SK-N-SH treated with all-trans-retinoic acid at 6 μM for 48 hours (cell line): ENCODE measurements around the gene GNAQ.
"Not testable (repeated sequence)": the region's sequence is repeated elsewhere in the genome, so short reads cannot be mapped to it uniquely, and the experiment has no call there.

ENCODE experiments used
- ATAC-seq: fragments of 200-7000 bp; cut with Tn5 transposase; 3 replicates; pipeline ENCODE4 v1.9.1; 2020; ENCODE audit warnings: mild to moderate bottlenecking, moderate library complexity
- ARNTL ChIP-seq: fragments of 450-650 bp; formaldehyde crosslinking; IDR thresholded peaks from 2 replicates; pipeline ENCODE4 v1.5.0; 2020; ENCODE audit warnings: low read depth, mild to moderate bottlenecking, moderate library complexity, borderline replicate concordance
- CSDC2 ChIP-seq: fragments of 250-450 bp; sonication (Bioruptor Pico); IDR thresholded peaks from 2 replicates; pipeline ENCODE4 v1.5.0; 2020; ENCODE audit warnings: mild to moderate bottlenecking, moderate library complexity
- ESRRG ChIP-seq: fragments of 250-450 bp; sonication (Bioruptor Pico); IDR thresholded peaks from 2 replicates; pipeline ENCODE4 v1.6.1; 2021; ENCODE audit warnings: mild to moderate bottlenecking
- GLIS3 ChIP-seq: fragments of 250-450 bp; sonication (Bioruptor Pico); IDR thresholded peaks from 2 replicates; pipeline ENCODE4 v1.5.0; 2020; ENCODE audit warnings: mild to moderate bottlenecking, moderate library complexity
- POU6F1 ChIP-seq: fragments of 250-450 bp; sonication (Bioruptor Pico); IDR thresholded peaks from 2 replicates; pipeline ENCODE4 v1.8.0; 2021; ENCODE audit warnings: low read depth, mild to moderate bottlenecking, moderate library complexity, borderline replicate concordance
- PPARA ChIP-seq: fragments of 250-450 bp; sonication (Bioruptor Pico); IDR thresholded peaks from 2 replicates; pipeline ENCODE4 v1.5.0; 2020; ENCODE audit warnings: mild to moderate bottlenecking, borderline replicate concordance
- RARB ChIP-seq: fragments of 250-450 bp; sonication (Bioruptor Pico); IDR thresholded peaks from 2 replicates; pipeline ENCODE4 v1.8.0; 2021; ENCODE audit warnings: mild to moderate bottlenecking, moderate library complexity
- SNAI2 ChIP-seq: fragments of 250-450 bp; sonication (Bioruptor Pico); IDR thresholded peaks from 2 replicates; pipeline ENCODE4 v1.5.0; 2020; ENCODE audit warnings: mild to moderate bottlenecking, moderate library complexity
- TCF4 ChIP-seq: fragments of 250-450 bp; sonication (Bioruptor Pico); IDR thresholded peaks from 2 replicates; pipeline ENCODE4 v1.8.0; 2021; ENCODE audit warnings: mild to moderate bottlenecking, moderate library complexity, borderline replicate concordance
- TOX ChIP-seq: fragments of 250-450 bp; sonication (Bioruptor Pico); IDR thresholded peaks from 2 replicates; pipeline ENCODE4 v1.8.0; 2021; ENCODE audit warnings: mild to moderate bottlenecking, moderate library complexity, borderline replicate concordance
- ZC3H10 ChIP-seq: fragments of 250-450 bp; sonication (Bioruptor Pico); IDR thresholded peaks from 2 replicates; pipeline ENCODE4 v1.5.1; 2021; ENCODE audit warnings: mild to moderate bottlenecking, moderate library complexity
- ZNF70 ChIP-seq: fragments of 450-650 bp; formaldehyde crosslinking; IDR thresholded peaks from 2 replicates; pipeline ENCODE4 v1.5.0; 2020; ENCODE audit warnings: mild to moderate bottlenecking, moderate library complexity
- TF ChIP-seq, protein P1 (sequence below): fragments of 250-450 bp; sonication (Bioruptor Pico); IDR thresholded peaks from 2 replicates; pipeline ENCODE4 v1.8.0; 2020; ENCODE audit warnings: mild to moderate bottlenecking, moderate library complexity, borderline replicate concordance
- TF ChIP-seq, protein P2 (sequence below): fragments of 250-450 bp; sonication (Bioruptor Pico); IDR thresholded peaks from 2 replicates; pipeline ENCODE4 v1.5.1; 2020; ENCODE audit warnings: low read depth, mild to moderate bottlenecking, moderate library complexity

Gene GNAQ

DNA sequence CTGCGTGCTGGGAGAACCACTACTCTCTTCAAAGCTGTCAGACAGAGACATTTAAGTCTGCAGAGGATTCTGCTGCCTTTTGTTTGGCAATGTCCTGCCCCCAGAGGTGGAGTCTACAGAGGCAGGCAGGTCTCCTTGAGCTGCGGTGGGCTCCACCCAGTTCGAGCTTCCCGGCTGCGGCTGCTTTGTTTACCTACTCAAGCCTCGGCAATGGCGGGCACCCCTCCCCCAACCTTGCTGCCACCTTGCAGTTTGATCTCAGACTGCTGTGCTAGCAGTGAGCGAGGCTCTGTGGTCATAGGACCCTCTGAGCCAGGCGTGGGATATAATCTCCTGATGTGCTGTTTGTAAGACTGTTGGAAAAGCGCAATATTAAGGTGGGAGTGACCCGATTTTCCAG lies 343.9 kb downstream of the GNAQ start:
- ATAC-seq, result not testable (repeated sequence)

GRCh38 chr9:77680581-77680980 lies 351.0 kb downstream of the GNAQ start:
- ATAC-seq, result no peak
- TF ChIP-seq ZNF70 (CRISPR knock-in tag), result no peak
- no peak for TF ChIP-seq ARNTL (CRISPR knock-in tag)
- TF ChIP-seq POU6F1 (CRISPR knock-in tag), result no peak

- no peak for TF ChIP-seq ARNTL (CRISPR knock-in tag)
- TF ChIP-seq POU6F1 (CRISPR knock-in tag), result no peak
- TF ChIP-seq PPARA (CRISPR knock-in tag), result no peak
- no peak for TF ChIP-seq ESRRG
- no peak for ATAC-seq
These were observed 351.8 kb downstream of the GNAQ start for GRCh38 chr9:77679661-77680368.

DNA sequence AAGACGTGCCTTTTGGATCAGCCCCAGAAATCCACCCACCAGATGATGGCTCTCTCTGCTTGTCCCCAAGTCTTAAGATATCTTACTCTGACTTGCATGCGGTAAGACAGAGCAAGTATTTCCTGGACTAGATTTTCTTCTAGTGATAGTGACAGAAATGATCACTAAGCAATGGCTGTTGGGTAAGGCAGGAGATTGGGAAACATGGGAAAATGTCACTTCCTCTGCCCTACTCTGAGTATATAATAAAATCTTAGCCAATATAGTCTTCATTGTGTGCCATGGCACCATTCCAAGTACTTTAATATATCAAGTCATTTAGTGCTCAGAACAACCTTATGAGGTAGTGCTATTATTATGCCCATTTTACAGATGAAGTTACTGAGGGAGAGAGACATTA lies 352.5 kb downstream of the GNAQ start:
- no peak for TF ChIP-seq SNAI2
- TF ChIP-seq TCF4 (CRISPR knock-in tag), result no peak
- ATAC-seq, result no peak

DNA sequence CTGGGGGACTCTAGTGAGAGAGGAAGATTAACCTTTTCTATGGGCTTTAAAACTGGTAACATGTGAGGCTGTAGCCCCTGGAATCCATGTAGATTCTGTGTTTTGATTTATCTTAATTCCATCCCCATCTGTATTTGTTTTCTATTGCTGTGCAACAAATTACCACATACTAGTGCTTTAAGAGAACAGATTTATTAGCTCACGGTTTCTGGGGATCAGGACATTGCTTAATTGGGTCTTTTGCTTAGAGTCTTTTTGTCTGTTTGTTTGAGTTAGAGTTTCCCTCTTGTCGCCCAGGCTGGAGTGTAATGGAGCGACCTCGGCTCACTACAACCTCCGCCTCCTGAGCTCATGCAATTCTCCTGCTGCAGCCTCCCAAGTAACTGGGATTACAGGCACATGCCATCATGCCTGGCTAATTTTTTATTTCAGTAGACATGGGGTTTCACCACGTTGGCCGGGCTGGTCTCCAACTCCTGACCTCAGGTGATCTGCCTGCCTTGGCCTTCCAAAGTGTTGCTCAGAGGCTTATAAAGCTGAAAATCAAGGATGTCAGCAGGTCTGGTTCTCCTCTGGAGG lies 353.6 kb downstream of the GNAQ start:
- TF ChIP-seq ARNTL (CRISPR knock-in tag) (no peak), ZNF70 (CRISPR knock-in tag) (no peak)
- ATAC-seq, result no peak

DNA sequence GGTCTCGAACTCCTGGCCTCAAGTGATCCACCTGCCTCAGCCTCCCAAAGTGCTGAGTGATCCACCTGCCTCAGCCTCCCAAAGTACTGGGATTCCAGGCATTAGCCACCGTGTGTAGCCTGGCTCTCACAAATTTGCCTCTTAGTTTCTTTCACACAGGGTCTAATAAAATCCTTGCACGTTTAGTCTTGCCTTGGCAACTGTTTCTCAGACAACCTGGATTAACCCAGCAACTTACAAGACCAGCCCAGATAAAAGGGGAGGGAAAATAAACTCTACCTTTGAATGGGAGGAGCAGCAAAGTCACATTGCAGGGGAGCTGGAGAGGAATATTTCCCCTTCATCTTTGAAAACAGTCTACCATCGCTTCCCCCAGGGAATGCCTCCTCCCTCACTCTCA lies 354.2 kb downstream of the GNAQ start:
- ATAC-seq, result no peak
- TF ChIP-seq PPARA (CRISPR knock-in tag) (no peak), CSDC2 (no peak), ZC3H10 (CRISPR knock-in tag) (no peak), POU6F1 (CRISPR knock-in tag) (no peak)
- TF ChIP-seq, protein P1, sequence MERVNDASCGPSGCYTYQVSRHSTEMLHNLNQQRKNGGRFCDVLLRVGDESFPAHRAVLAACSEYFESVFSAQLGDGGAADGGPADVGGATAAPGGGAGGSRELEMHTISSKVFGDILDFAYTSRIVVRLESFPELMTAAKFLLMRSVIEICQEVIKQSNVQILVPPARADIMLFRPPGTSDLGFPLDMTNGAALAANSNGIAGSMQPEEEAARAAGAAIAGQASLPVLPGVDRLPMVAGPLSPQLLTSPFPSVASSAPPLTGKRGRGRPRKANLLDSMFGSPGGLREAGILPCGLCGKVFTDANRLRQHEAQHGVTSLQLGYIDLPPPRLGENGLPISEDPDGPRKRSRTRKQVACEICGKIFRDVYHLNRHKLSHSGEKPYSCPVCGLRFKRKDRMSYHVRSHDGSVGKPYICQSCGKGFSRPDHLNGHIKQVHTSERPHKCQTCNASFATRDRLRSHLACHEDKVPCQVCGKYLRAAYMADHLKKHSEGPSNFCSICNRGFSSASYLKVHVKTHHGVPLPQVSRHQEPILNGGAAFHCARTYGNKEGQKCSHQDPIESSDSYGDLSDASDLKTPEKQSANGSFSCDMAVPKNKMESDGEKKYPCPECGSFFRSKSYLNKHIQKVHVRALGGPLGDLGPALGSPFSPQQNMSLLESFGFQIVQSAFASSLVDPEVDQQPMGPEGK (CRISPR knock-in tag), result no peak

DNA sequence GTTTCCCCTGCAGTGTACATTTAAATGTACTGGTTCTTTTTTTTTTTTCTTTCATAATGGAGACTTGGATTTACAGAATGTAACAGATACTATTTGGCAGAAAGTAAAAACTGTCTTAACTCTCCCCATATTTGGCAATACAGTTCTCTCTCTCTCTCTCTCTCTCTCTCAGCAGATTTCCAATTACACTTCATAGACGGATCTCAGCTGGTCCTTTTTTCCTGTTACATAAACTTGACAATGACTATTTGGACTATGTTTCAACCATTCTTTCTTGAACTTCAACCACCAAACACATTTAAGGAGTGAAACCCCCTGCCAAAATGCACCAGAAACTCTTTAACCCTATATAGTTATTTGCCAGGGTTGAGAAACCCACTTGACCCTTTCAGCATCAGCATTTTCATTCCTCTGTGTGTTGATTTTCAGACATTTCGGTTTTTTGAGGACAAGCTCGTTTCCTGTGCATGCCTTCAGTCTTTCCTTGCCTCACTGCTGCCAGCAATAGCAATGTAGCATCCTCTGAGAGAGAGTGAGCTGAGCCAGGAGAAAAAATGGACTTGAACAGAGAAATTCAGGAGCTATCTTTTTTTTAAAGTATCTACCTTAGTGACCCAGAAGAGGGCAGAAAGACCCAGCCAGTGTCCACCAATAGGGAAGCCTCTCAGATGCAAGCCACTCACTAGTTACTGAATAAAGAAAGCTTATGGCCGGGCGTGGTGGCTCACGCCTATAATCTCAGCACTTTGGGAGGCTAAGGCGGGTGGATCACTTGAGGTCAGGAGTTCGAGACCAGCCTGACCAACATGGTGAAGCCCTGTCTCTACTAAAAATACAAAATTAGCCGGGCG lies 357.4 kb downstream of the GNAQ start:
- ATAC-seq, result 0 out of 3 replicates have a peak, but pooled peaks have one; percentile 36
- no peak for TF ChIP-seq ZC3H10 (CRISPR knock-in tag)
- TF ChIP-seq, protein P2, sequence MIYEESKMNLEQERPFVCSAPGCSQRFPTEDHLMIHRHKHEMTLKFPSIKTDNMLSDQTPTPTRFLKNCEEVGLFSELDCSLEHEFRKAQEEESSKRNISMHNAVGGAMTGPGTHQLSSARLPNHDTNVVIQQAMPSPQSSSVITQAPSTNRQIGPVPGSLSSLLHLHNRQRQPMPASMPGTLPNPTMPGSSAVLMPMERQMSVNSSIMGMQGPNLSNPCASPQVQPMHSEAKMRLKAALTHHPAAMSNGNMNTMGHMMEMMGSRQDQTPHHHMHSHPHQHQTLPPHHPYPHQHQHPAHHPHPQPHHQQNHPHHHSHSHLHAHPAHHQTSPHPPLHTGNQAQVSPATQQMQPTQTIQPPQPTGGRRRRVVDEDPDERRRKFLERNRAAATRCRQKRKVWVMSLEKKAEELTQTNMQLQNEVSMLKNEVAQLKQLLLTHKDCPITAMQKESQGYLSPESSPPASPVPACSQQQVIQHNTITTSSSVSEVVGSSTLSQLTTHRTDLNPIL (CRISPR knock-in tag), result no peak
- TF ChIP-seq RARB (CRISPR knock-in tag), result no peak
- TF ChIP-seq GLIS3 (CRISPR knock-in tag), result no peak
- TF ChIP-seq ZNF70 (CRISPR knock-in tag), result no peak
- no peak for TF ChIP-seq TOX
- no peak for TF ChIP-seq ESRRG
- TF ChIP-seq TCF4 (CRISPR knock-in tag), result no peak
- TF ChIP-seq CSDC2, result no peak
- TF ChIP-seq POU6F1 (CRISPR knock-in tag), result no peak
